ENCODE results near the gene CHD1L.

GRCh38 chr1:147210987-147211386 lies 31.5 kb upstream of the CHD1L start:
- TF ChIP-seq EZH2phosphoT487 (IDR thresholded peaks at IDR 0.05; ENCODE audit: insufficient read depth, low read depth), result no peak
- TF ChIP-seq EZH2 (IDR thresholded peaks at IDR 0.05; ENCODE audit: insufficient read depth, poor library complexity, severe bottlenecking), result no peak
